Esophagus mucosa (tissue), 1 donor: ENCODE measurements around the gene UROC1. TPM values are rescaled to one million over a fixed set of nuclear protein-coding genes. Genes with fewer than 3 reads are reported as not detected.
A peak's percentile ranks its signal among the peaks of the same experiment; 100 is the strongest.
"Not testable (repeated sequence)": the region's sequence is repeated elsewhere in the genome, so short reads cannot be mapped to it uniquely, and the experiment has no call there.

Experiments
- ATAC-seq: fragments of 200-7000 bp; cut with Tn5 transposase; one replicate; pipeline ENCODE4 v1.9.1; 2020
- total RNA-seq: library from RNA; stranded (reverse); gene quantifications from one replicate; pipeline ENCODE4 v1.2.4, GENCODE V29; 2023
- donor health status: DM: yes; HTN: yes; CAD: no.

Gene UROC1
- total RNA-seq, 1 donor from 2014 or later, result not detected

DNA sequence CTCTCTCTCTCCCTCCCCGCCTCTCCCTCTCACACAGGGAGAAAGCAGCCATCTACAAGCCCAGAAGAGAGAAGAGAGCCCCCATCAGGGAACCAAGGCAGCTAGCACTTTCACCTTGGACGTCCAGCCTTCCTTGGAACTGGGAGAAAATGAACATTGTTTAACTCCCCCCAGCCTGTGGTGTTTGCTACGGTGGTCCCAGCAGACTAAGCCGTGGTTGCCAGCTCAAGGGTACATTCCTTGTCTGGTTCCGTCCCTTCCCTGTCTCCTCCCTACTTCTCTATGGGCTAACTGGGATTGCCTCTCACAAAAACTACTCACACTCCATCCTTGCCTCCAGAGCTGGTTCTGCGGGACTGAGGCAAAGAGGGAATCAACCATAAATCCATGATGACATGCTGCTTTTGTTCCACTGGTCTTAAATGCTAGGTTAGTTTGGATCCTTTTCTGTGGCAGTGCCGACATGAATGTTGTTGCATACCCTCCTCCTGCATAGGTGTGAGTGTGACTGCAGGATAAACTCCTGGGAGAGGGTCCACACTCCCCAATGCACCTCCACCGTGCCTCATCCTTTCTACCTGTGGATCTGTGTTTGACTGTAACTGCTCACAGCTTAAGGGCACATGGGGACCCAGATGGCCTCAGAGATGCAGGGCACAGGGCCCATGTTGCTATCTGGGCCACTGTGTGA lies 29.1 kb upstream of the UROC1 start:
- ATAC-seq, result no peak

DNA sequence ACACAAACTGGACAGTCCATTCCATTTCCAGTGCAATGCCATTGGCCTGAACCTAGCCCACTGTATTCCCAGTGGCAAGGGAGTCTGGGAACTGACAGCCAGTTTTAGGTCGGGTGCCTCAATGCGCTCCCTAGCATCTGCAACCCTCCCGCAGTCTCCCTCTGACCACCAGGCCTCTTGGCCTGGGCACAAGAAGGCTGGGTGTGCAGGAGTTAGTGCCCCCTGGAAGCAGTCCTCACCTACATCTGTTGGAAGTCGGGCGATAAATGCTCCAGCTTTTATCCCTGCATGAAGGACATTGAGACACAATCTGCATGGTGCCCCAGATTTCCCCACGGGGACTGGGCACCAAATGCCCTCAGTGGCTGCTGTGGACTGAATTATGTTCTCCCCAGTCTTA lies 28.4 kb upstream of the UROC1 start:
- no peak for ATAC-seq

DNA sequence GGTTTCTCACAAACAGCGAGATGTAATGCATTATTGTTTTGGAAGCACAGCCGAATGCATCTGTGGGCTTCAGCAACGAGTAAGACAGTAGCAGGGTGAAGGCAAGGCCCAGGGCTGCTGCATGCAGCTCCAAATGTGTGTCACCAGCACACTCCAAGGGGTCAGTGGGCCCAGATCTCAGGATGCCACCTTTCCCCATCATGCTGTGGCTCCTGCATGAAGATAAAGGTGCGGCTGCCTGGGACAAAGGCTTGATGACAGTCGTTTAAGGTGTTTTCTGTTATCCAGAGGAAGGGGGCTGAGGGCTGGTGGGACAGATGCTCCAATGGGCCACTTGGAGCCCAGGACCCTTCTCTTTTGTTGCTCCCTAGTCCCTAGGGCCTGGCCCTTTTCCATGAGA lies 28.0 kb upstream of the UROC1 start:
- ATAC-seq, result no peak

- ATAC-seq, result no peak
These were observed 27.2 kb upstream of the UROC1 start for GRCh38 chr3:126544596-126545281.

DNA sequence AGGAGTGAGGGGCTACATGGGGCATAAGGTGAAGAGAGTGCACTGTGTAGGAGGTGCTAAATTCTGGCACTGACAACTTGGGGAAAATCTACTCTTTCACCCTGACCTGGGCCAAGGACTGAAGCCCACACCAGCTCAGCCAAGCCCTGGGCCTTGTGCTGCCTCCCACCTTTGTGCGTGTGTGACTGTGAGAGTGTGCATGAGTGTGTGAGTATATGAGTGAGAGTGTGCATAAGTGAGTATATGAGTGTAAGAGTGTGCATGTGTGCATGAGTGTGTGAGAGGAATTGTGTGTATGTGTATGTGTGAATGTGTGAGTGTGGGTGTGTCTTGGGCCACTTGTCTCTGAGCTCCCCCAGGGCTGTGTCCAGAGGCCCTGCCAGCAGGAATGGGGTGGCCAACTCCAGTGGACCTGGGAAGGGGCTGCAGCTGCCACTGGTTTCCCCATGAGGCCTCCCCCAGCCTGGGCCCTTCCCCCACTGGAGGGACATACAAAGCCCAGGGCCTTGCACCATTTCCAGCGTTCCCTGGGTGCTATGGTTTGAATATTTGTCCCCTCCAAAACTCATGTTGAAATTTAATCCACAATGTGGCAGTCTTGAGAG lies 26.0 kb upstream of the UROC1 start:
- ATAC-seq, result no peak

DNA sequence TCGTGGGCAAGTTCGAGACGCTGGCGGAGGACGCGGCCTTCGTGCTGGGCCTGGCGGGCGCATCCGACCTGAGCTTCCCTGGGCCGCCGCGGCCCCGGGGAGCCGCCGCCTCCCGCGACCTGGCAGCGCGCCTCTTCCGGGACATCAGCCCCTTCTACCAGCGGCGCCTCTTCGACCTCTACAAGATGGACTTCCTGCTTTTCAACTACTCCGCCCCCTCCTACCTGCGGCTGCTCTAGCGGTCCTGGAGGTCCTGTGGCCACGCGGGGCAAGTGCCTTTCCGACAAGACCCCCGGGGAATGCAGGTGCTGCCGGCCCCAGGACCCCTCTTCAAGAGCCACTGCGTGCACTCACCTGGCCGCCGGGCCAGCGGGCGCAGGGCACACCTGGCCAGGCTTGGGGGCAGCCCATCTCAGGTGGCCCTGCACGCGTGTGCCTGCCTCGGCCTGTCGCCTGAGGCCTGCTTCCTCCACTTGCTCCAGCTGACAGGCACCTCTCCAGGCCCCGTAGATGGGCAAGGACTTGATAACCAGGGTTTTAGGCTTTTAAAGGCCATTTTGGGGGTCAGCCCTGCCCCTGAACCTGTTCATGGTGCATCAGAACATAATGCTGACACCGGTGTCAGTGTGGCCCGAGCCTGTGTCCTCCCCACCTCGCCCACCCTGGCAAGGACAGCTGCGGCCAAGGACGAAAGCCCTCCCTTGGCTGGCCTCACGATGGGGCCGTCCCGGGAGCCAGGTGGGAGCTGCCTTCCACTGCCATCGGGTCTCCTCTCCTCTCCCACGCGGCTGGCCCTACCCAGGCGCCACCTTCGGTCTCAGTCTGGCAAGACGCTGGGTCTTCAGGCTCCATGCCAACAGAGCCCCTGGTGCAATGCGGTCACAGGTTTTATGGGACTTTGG lies 25.0 kb upstream of the UROC1 start:
- no peak for ATAC-seq

- no peak for ATAC-seq
These were observed 24.2 kb upstream of the UROC1 start for GRCh38 chr3:126541628-126542339.

- ATAC-seq, result no peak
These were observed 23.5 kb upstream of the UROC1 start for GRCh38 chr3:126540951-126541627.

DNA sequence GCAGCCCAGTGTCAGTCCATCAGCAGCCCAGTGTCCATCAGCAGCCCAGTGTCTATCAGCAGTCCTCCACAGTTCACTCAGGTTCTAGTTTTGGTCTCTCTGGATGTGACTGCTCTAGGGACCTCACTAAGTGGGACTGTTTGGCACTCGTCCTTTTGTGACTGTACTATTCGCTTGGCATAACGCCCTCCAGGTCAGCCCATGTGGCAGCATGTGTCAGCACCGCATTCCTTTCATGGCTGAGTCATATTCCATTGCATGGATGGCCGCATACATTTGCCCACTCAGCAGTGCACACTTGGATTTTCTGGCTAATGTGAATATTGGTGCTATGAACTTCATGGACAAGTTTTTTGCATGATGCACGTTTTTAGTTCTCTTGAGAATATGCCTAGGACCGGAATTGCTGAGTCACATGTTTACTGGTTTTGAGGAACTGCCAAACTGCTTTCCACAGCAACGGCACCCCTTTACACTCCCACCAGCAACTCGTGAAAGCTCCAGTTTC lies 22.8 kb upstream of the UROC1 start:
- peak; percentile 71 for ATAC-seq

GRCh38 chr3:126539558-126540250 lies 22.1 kb upstream of the UROC1 start:
- ATAC-seq, result no peak

- no peak for ATAC-seq
These were observed 21.4 kb upstream of the UROC1 start for GRCh38 chr3:126538966-126539365.

- no peak for ATAC-seq
These were observed 20.7 kb upstream of the UROC1 start for GRCh38 chr3:126538316-126538715.

DNA sequence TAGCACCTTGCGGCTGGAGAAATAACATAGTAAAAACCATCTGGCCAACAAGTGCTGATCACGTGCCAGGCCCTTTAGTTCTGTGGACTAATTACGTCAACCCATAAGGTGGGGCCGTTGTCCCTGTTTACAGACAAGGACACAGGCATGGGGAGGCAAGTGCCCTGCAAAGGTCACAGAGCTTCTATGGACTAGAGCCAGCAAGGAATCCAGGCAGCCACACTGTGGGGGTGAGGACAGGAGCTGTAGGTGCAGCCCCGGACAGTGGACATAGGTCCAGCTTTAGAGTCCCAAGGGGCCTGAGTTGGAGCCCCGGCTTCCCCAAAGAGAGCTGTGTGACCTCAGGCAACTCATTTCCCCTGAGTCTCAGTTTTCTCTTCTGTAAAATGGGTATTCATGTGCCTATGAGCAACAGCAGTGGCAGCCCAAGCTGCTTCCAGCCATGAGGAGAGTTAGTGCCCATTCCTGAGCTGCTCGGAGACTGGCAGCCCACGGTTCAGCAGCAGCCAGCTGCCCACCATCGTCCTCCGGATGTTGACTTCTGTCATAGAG lies 20.2 kb upstream of the UROC1 start:
- no peak for ATAC-seq

DNA sequence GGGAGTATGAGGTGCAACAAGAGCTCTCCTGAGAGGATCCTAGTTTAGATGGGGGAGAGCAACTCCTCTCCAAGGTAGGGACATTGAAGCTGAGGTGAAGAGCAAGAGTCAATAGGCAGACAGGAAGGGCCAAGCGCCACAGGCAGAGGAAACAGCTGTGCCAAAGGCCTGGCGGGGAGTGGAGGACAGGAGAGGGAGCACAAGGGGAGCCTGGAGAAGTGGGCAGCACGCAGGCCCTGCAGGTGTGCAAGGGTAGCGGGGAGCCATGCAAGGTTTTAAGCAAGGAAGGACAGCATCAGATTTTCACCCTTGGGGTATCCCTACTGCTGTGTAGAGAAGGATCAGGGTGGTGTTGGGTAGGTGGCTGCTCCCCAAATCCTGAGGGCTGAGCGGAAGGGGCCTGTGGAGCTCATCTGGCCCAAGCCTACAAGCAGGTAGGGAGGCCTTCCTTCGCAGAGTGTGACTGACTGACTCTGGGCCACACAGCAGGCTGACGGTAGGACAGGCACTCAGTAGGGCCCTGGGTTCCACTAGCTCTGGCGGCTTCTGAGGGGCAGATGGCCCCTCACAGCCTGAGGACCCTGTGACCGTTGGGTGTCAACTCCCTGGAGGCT lies 19.6 kb upstream of the UROC1 start:
- ATAC-seq, result no peak

- ATAC-seq, result no peak
These were observed 18.6 kb upstream of the UROC1 start for GRCh38 chr3:126536126-126536525.

GRCh38 chr3:126535636-126536035 lies 18.1 kb upstream of the UROC1 start:
- ATAC-seq, result no peak

DNA sequence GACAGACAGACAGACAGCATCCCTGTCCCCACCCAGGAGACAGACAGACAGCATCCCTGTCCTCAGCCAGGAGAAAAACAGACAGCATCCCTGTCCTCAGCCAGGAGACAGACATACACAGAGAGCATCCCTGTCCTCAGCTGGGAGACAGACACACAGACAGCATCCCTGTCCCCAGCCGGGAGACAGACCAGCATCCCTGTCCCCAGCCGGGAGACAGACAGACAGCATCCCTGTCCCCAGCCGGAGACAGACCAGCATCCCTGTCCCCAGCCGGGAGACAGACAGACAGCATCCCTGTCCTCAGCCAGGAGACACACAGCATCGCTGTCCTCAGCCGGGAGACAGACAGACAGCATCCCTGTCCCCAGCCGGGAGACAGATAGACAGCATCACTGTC lies 17.1 kb upstream of the UROC1 start:
- not testable (repeated sequence) for ATAC-seq

DNA sequence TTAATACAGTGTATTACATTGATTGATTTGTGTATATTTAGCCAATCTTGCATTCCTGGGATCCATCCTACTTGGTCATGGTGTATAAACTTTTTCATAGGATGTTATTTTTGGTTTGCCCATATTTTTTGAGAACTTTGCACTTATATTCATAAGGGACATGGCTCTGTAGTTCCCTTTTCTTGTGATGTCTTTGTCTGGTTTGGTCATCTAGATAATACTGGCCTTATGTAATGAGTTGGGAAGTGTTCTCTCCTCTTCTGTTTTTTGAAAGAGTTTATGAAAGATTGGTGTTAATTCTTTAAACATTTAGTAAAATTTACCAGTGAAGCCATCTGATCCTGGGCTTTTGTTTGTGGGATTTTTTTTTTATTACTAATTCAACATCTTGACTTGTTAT lies 15.9 kb upstream of the UROC1 start:
- no peak for ATAC-seq

- ATAC-seq, result no peak
These were observed 13.4 kb upstream of the UROC1 start for GRCh38 chr3:126531051-126531330.
